Parathyroid adenoma (tissue), 2 donors: ENCODE results near the gene RNF39.

Experiments
- H2AFZ ChIP-seq: fragments of 300-600 bp; sonication (generic); one replicate; pipeline ENCODE4 v1.7.0; 2017; ENCODE audit warnings: antibody characterized with exemption, mild to moderate bottlenecking
- H3K27ac ChIP-seq: fragments of 300-600 bp; sonication (generic); one replicate; pipeline ENCODE4 v1.7.0; 2017
- H3K27me3 ChIP-seq: fragments of 300-600 bp; sonication (generic); one replicate; pipeline ENCODE4 v1.7.0; 2017; ENCODE audit warnings: low read length; ENCODE audit not compliant: control insufficient read depth, insufficient read depth
- H3K36me3 ChIP-seq: fragments of 300-600 bp; sonication (generic); one replicate; pipeline ENCODE4 v1.7.0; 2017; ENCODE audit warnings: low read length; ENCODE audit not compliant: control insufficient read depth, insufficient read depth
- H3K4me1 ChIP-seq: fragments of 300-600 bp; sonication (generic); one replicate; pipeline ENCODE4 v1.7.0; 2017; ENCODE audit warnings: control low read depth
- H3K4me2 ChIP-seq: fragments of 300-600 bp; sonication (generic); one replicate; pipeline ENCODE4 v1.7.0; 2017; ENCODE audit warnings: low read length
- H3K4me3 ChIP-seq: fragments of 300-600 bp; sonication (generic); one replicate; pipeline ENCODE4 v1.7.0; 2017; ENCODE audit warnings: low read depth, low read length
- H3K79me2 ChIP-seq: fragments of 300-600 bp; sonication (generic); one replicate; pipeline ENCODE4 v1.7.0; 2017; ENCODE audit warnings: control low read depth
- H3K9ac ChIP-seq: fragments of 300-600 bp; sonication (generic); one replicate; pipeline ENCODE4 v1.7.0; 2017; ENCODE audit warnings: mild to moderate bottlenecking
- H3K9me3 ChIP-seq: fragments of 300-600 bp; sonication (generic); one replicate; pipeline ENCODE4 v1.7.0; 2017; ENCODE audit warnings: low read length; ENCODE audit not compliant: control insufficient read depth
- TF ChIP-seq, protein P1 (sequence below): fragments of 300-600 bp; sonication (generic); IDR thresholded peaks from one replicate; pipeline ENCODE4 v1.7.0; 2017; ENCODE audit warnings: antibody characterized with exemption, mild to moderate bottlenecking
- donor health status: primary hyperparathyroidism.

RNF39 gene

GRCh38 chr6:30020626-30021025 is 54.9 kb downstream of the RNF39 start:
- TF ChIP-seq, protein P1, sequence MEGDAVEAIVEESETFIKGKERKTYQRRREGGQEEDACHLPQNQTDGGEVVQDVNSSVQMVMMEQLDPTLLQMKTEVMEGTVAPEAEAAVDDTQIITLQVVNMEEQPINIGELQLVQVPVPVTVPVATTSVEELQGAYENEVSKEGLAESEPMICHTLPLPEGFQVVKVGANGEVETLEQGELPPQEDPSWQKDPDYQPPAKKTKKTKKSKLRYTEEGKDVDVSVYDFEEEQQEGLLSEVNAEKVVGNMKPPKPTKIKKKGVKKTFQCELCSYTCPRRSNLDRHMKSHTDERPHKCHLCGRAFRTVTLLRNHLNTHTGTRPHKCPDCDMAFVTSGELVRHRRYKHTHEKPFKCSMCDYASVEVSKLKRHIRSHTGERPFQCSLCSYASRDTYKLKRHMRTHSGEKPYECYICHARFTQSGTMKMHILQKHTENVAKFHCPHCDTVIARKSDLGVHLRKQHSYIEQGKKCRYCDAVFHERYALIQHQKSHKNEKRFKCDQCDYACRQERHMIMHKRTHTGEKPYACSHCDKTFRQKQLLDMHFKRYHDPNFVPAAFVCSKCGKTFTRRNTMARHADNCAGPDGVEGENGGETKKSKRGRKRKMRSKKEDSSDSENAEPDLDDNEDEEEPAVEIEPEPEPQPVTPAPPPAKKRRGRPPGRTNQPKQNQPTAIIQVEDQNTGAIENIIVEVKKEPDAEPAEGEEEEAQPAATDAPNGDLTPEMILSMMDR, result no peak
- Histone ChIP-seq H3K27me3 (no peaks in the 10 kb centered on the region), H2AFZ (no peak overlapping the region), H3K4me3 (no peak overlapping the region), H3K9me3 (no peaks in the 10 kb centered on the region), H3K4me2 (no peak overlapping the region), H3K79me2 (no peaks in the 10 kb centered on the region), H3K4me1 (no peaks in the 10 kb centered on the region), H3K9ac (no peak overlapping the region), H3K27ac (no peak overlapping the region), H3K36me3 (no peaks in the 10 kb centered on the region)
